IPS-18a (cell line): ENCODE measurements around the gene TREX2.
"Not testable (repeated sequence)": the region's sequence is repeated elsewhere in the genome, so short reads cannot be mapped to it uniquely, and the experiment has no call there.

Experiments used
- H3K27ac ChIP-seq: one replicate; pipeline ENCODE4 v1.5.1; 2013; ENCODE audit warnings: low read length
- H3K27me3 ChIP-seq: one replicate; pipeline ENCODE4 v1.6.1; 2013; ENCODE audit warnings: mild to moderate bottlenecking, low read length; ENCODE audit not compliant: control insufficient read depth, insufficient read depth
- H3K36me3 ChIP-seq: one replicate; pipeline ENCODE4 v1.6.1; 2013; ENCODE audit warnings: low read depth, low read length; ENCODE audit not compliant: control insufficient read depth
- H3K4me1 ChIP-seq: one replicate; pipeline ENCODE4 v1.6.1; 2013; ENCODE audit warnings: low read depth, low read length; ENCODE audit not compliant: control insufficient read depth
- H3K4me3 ChIP-seq: one replicate; pipeline ENCODE4 v1.5.1; 2013; ENCODE audit warnings: low read length
- H3K9ac ChIP-seq: one replicate; pipeline ENCODE4 v1.6.1; 2013; ENCODE audit warnings: mild to moderate bottlenecking, low read length, moderate library complexity
- H3K9me3 ChIP-seq: one replicate; pipeline ENCODE4 v1.6.1; 2013; ENCODE audit warnings: low read depth, low read length; ENCODE audit not compliant: control insufficient read depth

The TREX2 gene

GRCh38 chrX:153410373-153410772, 35.5 kb downstream of the TREX2 start:
- H3K27ac ChIP-seq, result no peak overlapping the region
- peaks cover 4% of the 10 kb centered on the region for H3K9me3 ChIP-seq
- no peaks in the 10 kb centered on the region for H3K36me3 ChIP-seq
- H3K9ac ChIP-seq, result no peak overlapping the region
- no peaks in the 10 kb centered on the region for H3K4me1 ChIP-seq
- H3K4me3 ChIP-seq, result no peak overlapping the region
- H3K27me3 ChIP-seq, result peaks cover 24% of the 10 kb centered on the region

- H3K27me3 ChIP-seq, result peaks cover 24% of the 10 kb centered on the region
- H3K9me3 ChIP-seq, result peaks cover 4% of the 10 kb centered on the region
- no peak overlapping the region for H3K4me3 ChIP-seq
- H3K27ac ChIP-seq, result no peak overlapping the region
- H3K4me1 ChIP-seq, result no peaks in the 10 kb centered on the region
- no peaks in the 10 kb centered on the region for H3K36me3 ChIP-seq
- no peak overlapping the region for H3K9ac ChIP-seq
Measured at GRCh38 chrX:153409414-153410101, 36.3 kb downstream of the TREX2 start.

- H3K4me1 ChIP-seq, result no peaks in the 10 kb centered on the region
- no peak overlapping the region for H3K9ac ChIP-seq
- H3K36me3 ChIP-seq, result no peaks in the 10 kb centered on the region
- peaks cover 24% of the 10 kb centered on the region for H3K27me3 ChIP-seq
- H3K4me3 ChIP-seq, result no peak overlapping the region
- H3K27ac ChIP-seq, result no peak overlapping the region
- peaks cover 4% of the 10 kb centered on the region for H3K9me3 ChIP-seq
Measured at GRCh38 chrX:153408871-153409351, 36.9 kb downstream of the TREX2 start.

GRCh38 chrX:153408221-153408721, 37.6 kb downstream of the TREX2 start:
- H3K9ac ChIP-seq, result no peak overlapping the region

GRCh38 chrX:153407736-153408135, 38.1 kb downstream of the TREX2 start:
- peaks cover 4% of the 10 kb centered on the region for H3K9me3 ChIP-seq
- H3K4me1 ChIP-seq, result no peaks in the 10 kb centered on the region
- no peak overlapping the region for H3K9ac ChIP-seq
- no peak overlapping the region for H3K4me3 ChIP-seq
- no peak overlapping the region for H3K27ac ChIP-seq
- H3K36me3 ChIP-seq, result no peaks in the 10 kb centered on the region
- H3K27me3 ChIP-seq, result peaks cover 24% of the 10 kb centered on the region

More at GRCh38 chrX:153408221-153408721, 37.6 kb downstream of the TREX2 start:
- Histone ChIP-seq H3K27ac (no peak overlapping the region), H3K4me3 (no peak overlapping the region), H3K4me1 (no peaks in the 10 kb centered on the region), H3K9me3 (peaks cover 4% of the 10 kb centered on the region), H3K36me3 (no peaks in the 10 kb centered on the region), H3K27me3 (peaks cover 24% of the 10 kb centered on the region)

- no peak overlapping the region for H3K4me3 ChIP-seq
- no peaks in the 10 kb centered on the region for H3K36me3 ChIP-seq
- H3K27ac ChIP-seq, result no peak overlapping the region
- H3K9me3 ChIP-seq, result peaks cover under 1% of the 10 kb centered on the region
- no peak overlapping the region for H3K9ac ChIP-seq
- no peaks in the 10 kb centered on the region for H3K4me1 ChIP-seq
- H3K27me3 ChIP-seq, result peaks cover 15% of the 10 kb centered on the region
Measured at GRCh38 chrX:153406903-153407302, 39.0 kb downstream of the TREX2 start.

GRCh38 chrX:153406011-153406410, 39.8 kb downstream of the TREX2 start:
- Histone ChIP-seq H3K4me1 (no peaks in the 10 kb centered on the region), H3K27ac (no peak overlapping the region), H3K36me3 (no peaks in the 10 kb centered on the region), H3K9ac (no peak overlapping the region), H3K27me3 (peaks cover 8% of the 10 kb centered on the region), H3K9me3 (no peaks in the 10 kb centered on the region), H3K4me3 (no peak overlapping the region)

- Histone ChIP-seq H3K27ac (no peak overlapping the region), H3K36me3 (no peaks in the 10 kb centered on the region), H3K9me3 (no peaks in the 10 kb centered on the region), H3K4me3 (no peak overlapping the region), H3K4me1 (no peaks in the 10 kb centered on the region), H3K27me3 (peaks cover 2% of the 10 kb centered on the region), H3K9ac (no peak overlapping the region)
Measured at GRCh38 chrX:153405426-153405825, 40.4 kb downstream of the TREX2 start.

GRCh38 chrX:153404333-153404732, 41.5 kb downstream of the TREX2 start:
- H3K9me3 ChIP-seq, H3K27me3 ChIP-seq, H3K36me3 ChIP-seq, H3K27ac ChIP-seq, H3K9ac ChIP-seq, H3K4me3 ChIP-seq, H3K4me1 ChIP-seq: not testable (repeated sequence)

- Histone ChIP-seq H3K36me3 (no peaks in the 10 kb centered on the region), H3K27ac (no peak within 1 kb of the TSS), H3K9ac (no peak within 1 kb of the TSS), H3K9me3 (peaks cover 3% of the 10 kb centered on the region), H3K4me1 (no peaks in the 10 kb centered on the region), H3K4me3 (no peak within 1 kb of the TSS), H3K27me3 (no peaks in the 10 kb centered on the region)
Measured at GRCh38 chrX:153401133-153401764, 44.6 kb downstream of the TREX2 start, which contains the start of gene PNMA6E. PNMA6E (minus strand) TSS chrX:153401350; CDS start chrX:153398849, 2,501 bp downstream.

- no peaks in the 10 kb centered on the region for H3K36me3 ChIP-seq
- H3K9ac ChIP-seq, result no peak overlapping the region
- H3K27me3 ChIP-seq, result no peaks in the 10 kb centered on the region
- H3K27ac ChIP-seq, result no peak overlapping the region
- H3K9me3 ChIP-seq, result peaks cover 3% of the 10 kb centered on the region
- H3K4me1 ChIP-seq, result no peaks in the 10 kb centered on the region
- no peak overlapping the region for H3K4me3 ChIP-seq
Measured at GRCh38 chrX:153400146-153401132, 45.4 kb downstream of the TREX2 start.
